Measurements from ENCODE around the gene GPR143.
"Not testable (repeated sequence)": the region's sequence is repeated elsewhere in the genome, so short reads cannot be mapped to it uniquely, and the experiment has no call there.

Gene GPR143

DNA sequence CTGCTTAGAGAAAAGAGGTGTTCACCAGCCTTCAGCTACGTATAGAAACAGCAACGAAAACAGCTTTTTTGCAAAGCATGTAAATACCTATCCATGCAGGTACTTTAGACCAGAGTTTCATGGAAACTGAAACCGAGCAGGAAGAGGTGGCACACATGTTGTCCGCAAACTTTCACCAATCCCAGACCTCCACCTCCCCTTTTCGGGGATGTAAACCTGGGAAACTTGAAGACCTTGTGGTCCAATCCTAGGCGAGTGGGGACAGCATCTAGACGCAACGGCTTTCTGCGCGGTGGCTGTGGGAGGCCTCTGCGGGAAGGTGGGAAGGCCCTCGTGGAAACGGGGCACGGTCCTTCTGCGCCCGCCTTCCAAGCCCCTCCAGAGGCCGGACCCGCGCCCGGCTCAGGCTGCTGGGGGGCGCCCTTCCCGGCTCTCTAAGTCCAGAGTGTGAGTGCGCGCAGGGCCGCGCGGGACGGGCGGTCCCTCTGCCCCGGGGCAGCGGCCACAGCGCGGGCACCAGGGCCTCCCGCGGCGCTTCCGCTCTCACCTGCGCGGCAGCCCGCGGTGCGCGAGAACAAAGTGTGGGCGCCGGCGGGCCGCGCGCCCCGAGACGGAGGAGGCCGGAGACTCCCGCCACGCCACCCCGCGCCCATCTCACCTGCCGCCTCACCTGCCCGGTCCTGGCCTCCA, 19.8 kb upstream of the GPR143 start:
- DNase-seq (ENCODE audit: low spot score), result no peak
- no peak for TF ChIP-seq CTCF (IDR thresholded peaks at IDR 0.05; ENCODE audit: extremely low read depth, missing control alignments)

GRCh38 chrX:9784332-9784731, 18.7 kb upstream of the GPR143 start:
- TF ChIP-seq CTCF (IDR thresholded peaks at IDR 0.05; ENCODE audit: extremely low read depth, missing control alignments), result no peak

DNA sequence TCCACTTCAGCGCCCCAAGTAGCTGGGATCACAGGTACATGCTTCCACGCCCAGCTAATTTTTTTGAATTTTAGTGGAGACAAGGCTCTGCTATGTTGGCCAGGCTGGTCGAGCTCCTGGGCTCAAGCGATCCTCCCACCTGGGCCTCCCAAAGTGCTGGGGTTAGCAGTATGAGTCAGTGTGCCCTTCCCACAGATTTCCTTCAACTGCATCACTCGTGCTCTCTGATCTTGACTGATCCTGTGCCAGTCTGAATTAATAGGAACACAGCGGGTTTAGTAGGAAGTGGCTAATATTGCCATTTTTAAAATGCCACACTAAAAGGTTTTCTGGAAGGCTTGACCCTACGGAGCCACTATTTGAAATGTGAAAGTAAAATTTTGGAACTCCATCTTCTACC, 16.3 kb upstream of the GPR143 start:
- no peak for DNase-seq (ENCODE audit: low spot score)
- TF ChIP-seq CTCF (IDR thresholded peaks at IDR 0.05; ENCODE audit: extremely low read depth, missing control alignments), result no peak

More at GRCh38 chrX:9784332-9784731, 18.7 kb upstream of the GPR143 start:
- no peak for DNase-seq (ENCODE audit: low spot score)

DNA sequence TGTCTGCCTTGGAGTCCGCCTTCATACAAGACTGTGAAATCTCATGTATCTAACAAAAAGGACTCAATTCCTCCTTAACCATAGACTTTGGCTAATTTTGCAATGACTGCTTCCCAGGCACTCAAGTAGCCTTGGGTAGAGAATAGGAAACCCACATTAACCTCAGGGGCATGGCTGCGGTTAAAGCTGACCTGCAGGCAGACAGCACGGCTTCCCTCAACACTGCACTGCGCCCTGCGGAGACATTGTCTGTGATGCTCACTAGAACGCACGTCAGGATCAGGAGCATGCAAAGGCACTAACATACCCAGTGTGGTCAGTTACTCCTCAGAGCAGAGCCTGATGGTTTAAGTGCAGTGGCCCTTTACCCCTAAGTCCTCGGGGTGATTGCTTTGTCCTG, 10.3 kb upstream of the GPR143 start:
- no peak for TF ChIP-seq CTCF (IDR thresholded peaks at IDR 0.05; ENCODE audit: extremely low read depth, missing control alignments)
- DNase-seq (ENCODE audit: low spot score), result no peak

GRCh38 chrX:9772943-9773342, 7.3 kb upstream of the GPR143 start:
- no peak for TF ChIP-seq CTCF (IDR thresholded peaks at IDR 0.05; ENCODE audit: extremely low read depth, missing control alignments)

GRCh38 chrX:9770319-9770718, 4.7 kb upstream of the GPR143 start:
- no peak for TF ChIP-seq CTCF (IDR thresholded peaks at IDR 0.05; ENCODE audit: extremely low read depth, missing control alignments)
- no peak for DNase-seq (ENCODE audit: low spot score)

More at GRCh38 chrX:9772943-9773342, 7.3 kb upstream of the GPR143 start:
- no peak for DNase-seq (ENCODE audit: low spot score)

GRCh38 chrX:9768321-9768839, 2.7 kb upstream of the GPR143 start:
- not testable (repeated sequence) for DNase-seq (ENCODE audit: low spot score)

DNA sequence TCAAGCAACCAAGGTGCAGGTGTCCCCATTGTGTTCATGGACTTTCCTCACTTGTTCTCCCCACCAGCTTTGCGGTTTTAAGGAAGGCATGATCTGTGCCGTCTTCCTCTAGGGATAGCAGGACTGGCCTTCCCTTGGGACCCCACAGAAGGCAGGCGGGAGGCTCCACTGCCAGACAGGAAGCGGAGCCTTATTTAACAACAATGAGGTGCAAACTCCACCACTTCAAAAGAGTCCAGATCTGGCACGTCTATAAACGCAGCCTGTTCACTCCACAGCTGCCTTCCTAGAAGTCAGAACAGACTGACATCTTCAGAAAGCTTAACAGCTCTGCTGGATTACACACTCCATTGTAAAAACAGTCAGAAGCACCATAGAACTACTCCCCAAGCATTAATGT, 1.7 kb upstream of the GPR143 start:
- no peak for DNase-seq (ENCODE audit: low spot score)
- no peak for TF ChIP-seq CTCF (IDR thresholded peaks at IDR 0.05; ENCODE audit: extremely low read depth, missing control alignments)

Data from GM20000 (cell line).